ENCODE results near the gene KIAA1217. TPM values are rescaled to one million over a fixed set of nuclear protein-coding genes. Genes with fewer than 3 reads are reported as not detected.

KIAA1217 gene
- total RNA-seq, 4 donors from 2014 or later: 34.8 to 66.8 (median 52.9) TPM

GRCh38 chr10:24502801-24503460 lies 294.0 kb downstream of the KIAA1217 start:
- DNase-seq (ENCODE audit: low spot score in 2 of 2): no peak
- 75 to 87% methylated on average over 6 of the region's 6 CpGs for WGBS, 2 donors
- no peak overlapping the region for H3K4me3 ChIP-seq (ENCODE audit: low read depth, poor library complexity, severe bottlenecking)
- intact Hi-C loops (cut with DNase I; ENCODE audit: low total_unique reads): no loop called here
- TF ChIP-seq POLR2A (IDR thresholded peaks at IDR 0.05) (no peak), CTCF (IDR thresholded peaks at IDR 0.05) (no peak)

- DNase-seq (ENCODE audit: low spot score in 2 of 2): no peak
- no peak for TF ChIP-seq POLR2A (IDR thresholded peaks at IDR 0.05)
- TF ChIP-seq CTCF (IDR thresholded peaks at IDR 0.05): no peak
- intact Hi-C loops (cut with DNase I; ENCODE audit: low total_unique reads): no loop called here
- WGBS, 2 donors: 68 to 69% methylated on average over 12 of the region's 12 CpGs
- H3K4me3 ChIP-seq (ENCODE audit: low read depth, poor library complexity, severe bottlenecking): no peak overlapping the region
These were observed 294.8 kb downstream of the KIAA1217 start for GRCh38 chr10:24503461-24504320.

- no peak for DNase-seq (ENCODE audit: low spot score in 2 of 2)
- TF ChIP-seq POLR2A (IDR thresholded peaks at IDR 0.05) (no peak), CTCF (IDR thresholded peaks at IDR 0.05) (no peak)
- 70 to 76% methylated on average over 7 of the region's 7 CpGs for WGBS, 2 donors
- intact Hi-C loops (cut with DNase I; ENCODE audit: low total_unique reads): no loop called here
- H3K4me3 ChIP-seq (ENCODE audit: low read depth, poor library complexity, severe bottlenecking): no peak overlapping the region
These were observed 296.8 kb downstream of the KIAA1217 start for GRCh38 chr10:24505759-24506158.

GRCh38 chr10:24513155-24513554 lies 304.2 kb downstream of the KIAA1217 start:
- WGBS, 2 donors: 69 to 72% methylated on average over 9 of the region's 9 CpGs
- DNase-seq (ENCODE audit: low spot score in 2 of 2): no peak
- no peak overlapping the region for H3K4me3 ChIP-seq (ENCODE audit: low read depth, poor library complexity, severe bottlenecking)
- no peak for TF ChIP-seq POLR2A (IDR thresholded peaks at IDR 0.05)
- no peak for TF ChIP-seq CTCF (IDR thresholded peaks at IDR 0.05)
- intact Hi-C loops (cut with DNase I; ENCODE audit: low total_unique reads): loop anchor here (10.0 kb wide), 1 partner anchor 148 kb away; no protein-coding TSS in a partner anchor

- intact Hi-C loops (cut with DNase I; ENCODE audit: low total_unique reads): loop anchor here (10.0 kb wide), 1 partner anchor 151 kb away; no protein-coding TSS in a partner anchor
- 90% methylated on average over 2 of the region's 2 CpGs for WGBS, 2 donors
These were observed 306.5 kb downstream of the KIAA1217 start for GRCh38 chr10:24515481-24515880.

More at GRCh38 chr10:24515481-24515880, 306.5 kb downstream of the KIAA1217 start:
- TF ChIP-seq CTCF (IDR thresholded peaks at IDR 0.05) (no peak), POLR2A (IDR thresholded peaks at IDR 0.05) (no peak)
- no peak for DNase-seq (ENCODE audit: low spot score in 2 of 2)
- no peak overlapping the region for H3K4me3 ChIP-seq (ENCODE audit: low read depth, poor library complexity, severe bottlenecking)

Measured in lower leg skin (tissue), 4 donors.